Ectodermal cell (in vitro differentiated cells): ENCODE data around the gene CPAMD8.

Experiments
- H3K27ac ChIP-seq: 2 replicates; pipeline ENCODE4 v1.7.0; 2013; ENCODE audit warnings: mild to moderate bottlenecking, low read depth, low read length; ENCODE audit not compliant: insufficient read depth, poor library complexity, severe bottlenecking
- H3K27me3 ChIP-seq: 2 replicates; pipeline ENCODE4 v1.7.0; 2013; ENCODE audit warnings: mild to moderate bottlenecking, low read length; ENCODE audit not compliant: insufficient read depth, control insufficient read depth, poor library complexity, severe bottlenecking
- H3K36me3 ChIP-seq: one replicate; pipeline ENCODE4 v1.7.0; 2013; ENCODE audit warnings: low read length; ENCODE audit not compliant: control insufficient read depth, insufficient read depth
- H3K4me1 ChIP-seq: one replicate; pipeline ENCODE4 v1.7.0; 2013; ENCODE audit warnings: low read length; ENCODE audit not compliant: control insufficient read depth, insufficient read depth
- H3K4me3 ChIP-seq: 2 replicates; pipeline ENCODE4 v1.7.0; 2013; ENCODE audit warnings: low read depth, low read length, control low read depth; ENCODE audit not compliant: insufficient read depth
- H3K9me3 ChIP-seq: 2 replicates; pipeline ENCODE4 v1.7.0; 2013; ENCODE audit warnings: mild to moderate bottlenecking, low read length, moderate library complexity; ENCODE audit not compliant: control insufficient read depth
- WGBS, 2 experiments: methylation state at CpG; one replicate each; pipeline ENCODE4 v1.1.7; 2013; ENCODE audit warnings: missing lambda C conversion rate in 2 of 2; 5-methylcytosine and 5-hydroxymethylcytosine counted together

Gene CPAMD8

GRCh38 chr19:17061691-17062090 lies 35.1 kb upstream of the CPAMD8 start:
- Histone ChIP-seq H3K9me3 (no peaks in the 10 kb centered on the region), H3K27ac (no peak overlapping the region), H3K27me3 (no peaks in the 10 kb centered on the region), H3K4me1 (no peaks in the 10 kb centered on the region), H3K4me3 (no peak overlapping the region), H3K36me3 (peaks cover 43% of the 10 kb centered on the region)
- 94 to 96% methylated on average over 7 of the region's 7 CpGs for WGBS, 2 experiments

- no peaks in the 10 kb centered on the region for H3K4me1 ChIP-seq
- WGBS, 2 experiments, result 84 to 100% methylated on average over 3 of the region's 3 CpGs
- peaks cover 43% of the 10 kb centered on the region for H3K36me3 ChIP-seq
Observed at GRCh38 chr19:17061205-17061604, 34.6 kb upstream of the CPAMD8 start.

GRCh38 chr19:17060802-17061201 lies 34.2 kb upstream of the CPAMD8 start:
- H3K4me3 ChIP-seq, result no peak overlapping the region
- WGBS, 2 experiments, result 98% methylated on average over 3 of the region's 3 CpGs
- no peaks in the 10 kb centered on the region for H3K9me3 ChIP-seq
- no peaks in the 10 kb centered on the region for H3K4me1 ChIP-seq
- peaks cover 43% of the 10 kb centered on the region for H3K36me3 ChIP-seq
- H3K27ac ChIP-seq, result no peak overlapping the region
- no peaks in the 10 kb centered on the region for H3K27me3 ChIP-seq

More at GRCh38 chr19:17061205-17061604, 34.6 kb upstream of the CPAMD8 start:
- Histone ChIP-seq H3K27me3 (no peaks in the 10 kb centered on the region), H3K4me3 (no peak overlapping the region), H3K27ac (no peak overlapping the region), H3K9me3 (no peaks in the 10 kb centered on the region)

- Histone ChIP-seq H3K36me3 (peaks cover 34% of the 10 kb centered on the region), H3K4me3 (no peak overlapping the region), H3K4me1 (no peaks in the 10 kb centered on the region), H3K27me3 (no peaks in the 10 kb centered on the region), H3K27ac (no peak overlapping the region), H3K9me3 (no peaks in the 10 kb centered on the region)
- WGBS, 2 experiments, result 94 to 98% methylated on average over 8 of the region's 8 CpGs
Observed at GRCh38 chr19:17058236-17058635, 31.6 kb upstream of the CPAMD8 start.

GRCh38 chr19:17055636-17056035 lies 29.0 kb upstream of the CPAMD8 start:
- WGBS, 2 experiments, result 96 to 98% methylated on average over 15 of the region's 15 CpGs
- Histone ChIP-seq H3K27ac (no peak overlapping the region), H3K36me3 (peaks cover 33% of the 10 kb centered on the region), H3K4me1 (no peaks in the 10 kb centered on the region), H3K4me3 (no peak overlapping the region), H3K9me3 (no peaks in the 10 kb centered on the region), H3K27me3 (no peaks in the 10 kb centered on the region)

- Histone ChIP-seq H3K4me3 (no peak overlapping the region), H3K4me1 (no peaks in the 10 kb centered on the region), H3K27ac (no peak overlapping the region), H3K36me3 (peaks cover 32% of the 10 kb centered on the region), H3K27me3 (no peaks in the 10 kb centered on the region), H3K9me3 (no peaks in the 10 kb centered on the region)
- 93 to 95% methylated on average over 3 of the region's 5 CpGs for WGBS, 2 experiments
Observed at GRCh38 chr19:17054746-17055145, 28.1 kb upstream of the CPAMD8 start.

- peaks cover 18% of the 10 kb centered on the region for H3K36me3 ChIP-seq
- no peak overlapping the region for H3K27ac ChIP-seq
- no peak overlapping the region for H3K4me3 ChIP-seq
- 62 to 65% methylated on average over 8 of the region's 8 CpGs for WGBS, 2 experiments
- no peaks in the 10 kb centered on the region for H3K9me3 ChIP-seq
- H3K27me3 ChIP-seq, result no peaks in the 10 kb centered on the region
- H3K4me1 ChIP-seq, result no peaks in the 10 kb centered on the region
Observed at GRCh38 chr19:17052439-17052838, 25.8 kb upstream of the CPAMD8 start.

- no peak overlapping the region for H3K4me3 ChIP-seq
- H3K4me1 ChIP-seq, result no peaks in the 10 kb centered on the region
- H3K27me3 ChIP-seq, result no peaks in the 10 kb centered on the region
- H3K27ac ChIP-seq, result no peak overlapping the region
- H3K36me3 ChIP-seq, result peaks cover 18% of the 10 kb centered on the region
- no peaks in the 10 kb centered on the region for H3K9me3 ChIP-seq
- WGBS, 2 experiments, result 93 to 95% methylated on average over 18 of the region's 18 CpGs
Observed at GRCh38 chr19:17049711-17050280, 23.2 kb upstream of the CPAMD8 start.

- no peaks in the 10 kb centered on the region for H3K27me3 ChIP-seq
- peaks cover 3% of the 10 kb centered on the region for H3K4me1 ChIP-seq
- peaks cover 18% of the 10 kb centered on the region for H3K36me3 ChIP-seq
- WGBS, 2 experiments, result 95 to 96% methylated on average over 16 of the region's 16 CpGs
- H3K9me3 ChIP-seq, result no peaks in the 10 kb centered on the region
- H3K4me3 ChIP-seq, result no peak overlapping the region
- peak overlapping the region; percentile 16 for H3K27ac ChIP-seq
Observed at GRCh38 chr19:17048885-17049453, 22.4 kb upstream of the CPAMD8 start.

GRCh38 chr19:17045907-17046502 lies 19.4 kb upstream of the CPAMD8 start:
- Histone ChIP-seq H3K4me3 (no peak overlapping the region), H3K27me3 (no peaks in the 10 kb centered on the region), H3K4me1 (peaks cover 14% of the 10 kb centered on the region), H3K9me3 (no peaks in the 10 kb centered on the region), H3K36me3 (peaks cover 14% of the 10 kb centered on the region), H3K27ac (no peak overlapping the region)
- WGBS, 2 experiments, result 78% methylated on average over 5 of the region's 5 CpGs
